Medulla oblongata (tissue), 1 donor: ENCODE measurements around the gene BANF2.

Experiments used
- DNase-seq: peaks from one replicate; pipeline ENCODE4 v3.0.0-alpha.2; 2015; ENCODE audit errors: extremely low spot score

The BANF2 gene

GRCh38 chr20:17735959-17736621 is 36.3 kb downstream of the BANF2 start:
- DNase-seq = no peak

- DNase-seq = no peak
These were observed 38.4 kb downstream of the BANF2 start for GRCh38 chr20:17738154-17738553.

GRCh38 chr20:17741220-17741619 is 41.5 kb downstream of the BANF2 start:
- no peak for DNase-seq

GRCh38 chr20:17742731-17743130 is 43.0 kb downstream of the BANF2 start:
- DNase-seq = no peak

- no peak for DNase-seq
These were observed 43.9 kb downstream of the BANF2 start for GRCh38 chr20:17743677-17744076.

- no peak for DNase-seq
These were observed 47.7 kb downstream of the BANF2 start for GRCh38 chr20:17747431-17747846.

GRCh38 chr20:17748279-17748678 is 48.5 kb downstream of the BANF2 start:
- DNase-seq = no peak

GRCh38 chr20:17749626-17749977 is 49.8 kb downstream of the BANF2 start:
- DNase-seq = no peak

- no peak for DNase-seq
These were observed 50.4 kb downstream of the BANF2 start for GRCh38 chr20:17749978-17750721.

GRCh38 chr20:17750722-17751045 is 50.9 kb downstream of the BANF2 start:
- DNase-seq = no peak

GRCh38 chr20:17751640-17752039 is 51.9 kb downstream of the BANF2 start:
- DNase-seq = no peak

- no peak for DNase-seq
These were observed 52.7 kb downstream of the BANF2 start for GRCh38 chr20:17752459-17752858.

- DNase-seq = no peak
These were observed 53.8 kb downstream of the BANF2 start for GRCh38 chr20:17753516-17753915.

- no peak for DNase-seq
These were observed 56.8 kb downstream of the BANF2 start for GRCh38 chr20:17756529-17756928.

GRCh38 chr20:17757496-17757895 is 57.7 kb downstream of the BANF2 start:
- DNase-seq = no peak

- DNase-seq = no peak
These were observed 58.2 kb downstream of the BANF2 start for GRCh38 chr20:17758010-17758409.

GRCh38 chr20:17758512-17758911 is 58.7 kb downstream of the BANF2 start:
- no peak for DNase-seq

- DNase-seq = no peak
These were observed 59.7 kb downstream of the BANF2 start for GRCh38 chr20:17759449-17759848.

GRCh38 chr20:17761604-17762003 is 61.8 kb downstream of the BANF2 start:
- DNase-seq = no peak

- no peak for DNase-seq
These were observed 62.6 kb downstream of the BANF2 start for GRCh38 chr20:17762243-17762872.

GRCh38 chr20:17762873-17763557 is 63.2 kb downstream of the BANF2 start:
- no peak for DNase-seq

GRCh38 chr20:17765017-17765416 is 65.3 kb downstream of the BANF2 start:
- no peak for DNase-seq

GRCh38 chr20:17765584-17765983 is 65.8 kb downstream of the BANF2 start:
- DNase-seq = no peak
